GM19328 (cell line): ENCODE measurements around the gene SLC35G2.
"Not testable (repeated sequence)": the region's sequence is repeated elsewhere in the genome, so short reads cannot be mapped to it uniquely, and the experiment has no call there.

Experiments
- ATAC-seq: cut with Tn5 transposase; IDR thresholded peaks from one replicate; pipeline ENCODE4 v1.9.1; 2021; ENCODE audit warnings: mild to moderate bottlenecking, moderate library complexity; ENCODE audit not compliant: unreplicated experiment

Gene SLC35G2

DNA sequence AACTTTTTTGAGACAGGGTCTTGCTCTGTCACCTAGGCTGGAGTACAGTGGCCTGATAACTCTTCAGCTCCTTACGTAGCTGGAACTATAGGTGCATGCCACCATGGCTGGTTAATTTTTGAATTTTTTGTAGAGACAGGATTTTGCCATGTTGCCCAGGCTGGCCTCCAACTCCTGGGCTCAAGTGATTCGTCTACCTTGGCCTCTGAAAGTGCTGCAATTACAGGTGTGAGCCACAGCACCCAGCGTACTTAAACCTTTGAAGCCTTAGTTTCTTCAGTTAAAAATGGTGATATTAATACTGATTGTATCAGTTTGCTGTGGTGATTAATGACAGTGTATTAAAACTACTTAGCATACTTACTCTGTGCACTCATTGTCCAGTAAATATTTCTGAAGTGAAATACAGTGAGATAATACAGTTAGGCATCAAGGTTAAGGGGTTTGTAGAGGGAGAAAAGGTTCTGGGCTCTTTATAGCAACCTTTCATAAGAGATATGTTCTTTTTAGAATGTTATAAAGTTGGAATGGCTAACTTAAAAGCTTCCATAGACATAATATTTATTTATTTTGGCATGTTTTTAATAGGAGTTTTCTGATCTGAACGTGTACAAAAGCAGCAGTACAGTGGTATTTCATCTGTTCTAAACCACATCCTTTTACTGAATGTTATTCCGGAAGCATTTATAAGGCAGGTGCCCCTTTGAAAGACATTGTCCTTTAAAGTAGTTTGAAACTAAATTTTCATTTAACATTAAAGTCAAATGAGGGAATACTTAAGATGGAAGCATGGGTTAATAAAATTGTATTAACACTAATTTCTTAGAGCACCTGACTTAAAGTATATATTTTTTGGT, 66.7 kb downstream of the SLC35G2 start:
- ATAC-seq = no peak

DNA sequence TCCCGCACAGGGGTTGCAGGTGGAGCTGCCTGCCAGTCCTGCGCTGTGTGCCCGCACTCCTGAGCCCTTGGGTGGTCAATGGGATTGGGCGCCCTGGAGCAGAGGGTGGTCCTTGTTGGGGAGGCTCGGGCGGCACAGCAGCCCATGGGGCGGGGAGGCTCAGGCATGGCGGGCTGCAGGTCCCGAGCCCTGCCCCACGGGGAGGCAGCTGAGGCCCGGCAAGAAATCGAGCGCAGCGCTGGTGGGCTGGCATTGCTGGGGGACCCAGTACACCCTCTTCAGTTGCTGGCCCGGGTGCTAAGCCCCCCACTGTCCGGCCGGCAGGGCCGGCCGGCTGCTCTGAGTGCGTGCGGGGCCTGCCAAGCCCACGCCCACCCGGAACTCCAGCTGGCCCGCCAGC, 71.0 kb downstream of the SLC35G2 start:
- no peak for ATAC-seq

DNA sequence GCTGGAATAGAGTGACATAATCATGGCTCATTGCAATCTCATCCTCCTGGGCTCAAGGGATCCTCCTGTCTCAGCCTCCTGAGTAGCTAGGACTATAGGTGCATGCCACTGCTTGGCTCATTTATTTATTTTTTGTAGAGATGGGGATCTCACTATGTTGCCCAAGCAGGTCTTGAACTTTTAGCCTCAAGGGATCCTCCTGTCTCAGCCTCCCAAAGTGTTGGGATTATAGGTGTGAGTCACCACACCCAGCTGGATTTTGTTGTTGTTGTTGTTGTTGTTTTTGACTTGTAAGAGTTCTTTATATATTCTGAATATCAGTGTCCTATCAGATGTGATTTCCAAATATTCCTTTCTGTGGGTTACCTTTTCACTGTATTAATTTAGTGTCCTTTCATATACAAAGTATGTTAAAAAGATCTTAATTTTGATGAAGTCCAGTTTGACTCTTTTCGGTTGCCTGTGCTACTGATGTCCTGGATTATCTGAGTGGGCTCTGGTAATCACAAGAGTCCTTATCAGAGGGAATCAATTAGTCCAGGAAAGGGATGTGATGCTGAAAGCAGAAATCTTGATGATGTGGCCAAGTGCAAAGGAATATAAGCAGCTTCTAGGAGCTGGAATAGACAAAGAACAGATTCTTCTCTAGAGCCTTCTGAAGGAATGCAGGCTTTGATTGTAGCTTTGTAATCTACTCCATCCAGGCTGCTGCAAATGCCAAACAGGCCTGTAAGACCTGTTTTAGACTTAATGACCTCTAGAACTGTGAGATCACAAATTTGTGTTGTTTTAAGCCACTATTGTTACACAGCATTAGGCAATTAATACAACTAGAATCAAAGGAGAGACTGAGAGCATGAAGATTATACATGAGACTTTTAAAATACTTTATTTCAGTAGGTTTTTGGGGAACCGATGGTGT, 73.3 kb downstream of the SLC35G2 start:
- no peak for ATAC-seq

DNA sequence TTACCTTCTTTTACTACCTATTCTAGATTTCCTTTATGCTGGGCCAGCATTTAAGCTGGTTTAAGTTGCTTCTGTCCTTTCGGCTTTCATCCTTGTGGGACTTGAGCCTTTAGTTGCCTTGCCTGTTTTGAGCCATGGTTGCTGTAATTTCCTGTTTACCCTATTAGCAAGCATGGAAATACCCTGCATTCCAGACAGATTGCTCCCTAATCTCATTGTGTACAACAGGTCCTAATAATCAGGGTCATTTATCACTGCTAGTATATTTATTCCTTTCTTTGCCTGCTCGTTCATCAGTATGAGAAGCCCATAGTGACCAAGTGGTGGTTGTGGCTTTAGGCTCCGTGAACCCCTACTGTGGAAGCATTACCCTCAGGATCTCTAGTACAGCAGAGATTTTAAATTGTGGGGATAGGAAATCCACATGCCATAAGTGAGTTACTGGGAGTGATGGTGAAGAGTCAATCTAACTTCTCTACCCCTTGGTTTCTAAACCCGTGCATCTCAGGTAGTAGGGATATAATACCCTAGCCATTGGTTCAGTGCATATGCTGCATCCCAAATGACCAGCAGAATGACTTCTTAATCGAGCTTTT, 75.0 kb downstream of the SLC35G2 start:
- ATAC-seq = no peak

DNA sequence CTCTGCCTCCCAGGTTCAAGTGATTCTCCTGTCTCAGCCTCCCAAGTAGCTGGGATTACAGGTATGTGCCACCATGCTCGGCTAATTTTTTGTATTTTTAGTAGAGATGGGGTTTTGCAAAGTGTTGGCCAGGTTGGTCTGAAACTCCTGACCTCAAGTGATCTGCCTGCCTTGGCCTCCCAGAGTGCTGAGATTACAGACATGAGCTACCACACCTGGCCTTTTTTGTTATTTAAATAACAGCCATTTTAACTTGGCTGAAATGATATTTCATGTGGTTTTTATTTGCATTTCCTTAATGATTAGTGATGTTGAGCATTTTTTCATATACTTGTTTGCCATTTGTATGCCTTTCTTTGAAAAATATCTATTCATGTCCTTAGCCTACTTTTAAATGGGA, 78.2 kb downstream of the SLC35G2 start:
- ATAC-seq = not testable (repeated sequence)

DNA sequence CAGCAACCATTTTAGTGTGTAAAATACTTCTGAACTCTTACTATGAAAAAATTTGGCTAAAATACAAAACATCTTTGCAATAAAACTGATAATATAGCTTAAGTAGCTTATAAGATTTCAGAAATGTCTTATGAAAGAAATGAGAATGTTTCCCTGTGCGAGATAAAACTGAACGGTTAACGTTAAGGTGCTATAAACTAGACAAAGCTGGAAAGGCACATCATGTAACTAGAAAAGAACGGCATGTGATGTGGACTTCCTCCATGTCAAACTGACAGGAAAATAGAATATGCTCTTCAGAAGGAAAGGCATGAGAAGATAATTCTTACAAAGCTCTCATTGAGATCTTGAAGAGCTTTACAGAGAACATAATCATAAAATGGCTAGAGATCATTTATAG, 79.6 kb downstream of the SLC35G2 start:
- ATAC-seq = no peak

GRCh38 chr3:136898954-136899353, 80.0 kb downstream of the SLC35G2 start:
- no peak for ATAC-seq

- ATAC-seq = no peak
Observed at GRCh38 chr3:136899622-136900158, 80.8 kb downstream of the SLC35G2 start.

GRCh38 chr3:136900694-136901093, 81.8 kb downstream of the SLC35G2 start:
- ATAC-seq = not testable (repeated sequence)

DNA sequence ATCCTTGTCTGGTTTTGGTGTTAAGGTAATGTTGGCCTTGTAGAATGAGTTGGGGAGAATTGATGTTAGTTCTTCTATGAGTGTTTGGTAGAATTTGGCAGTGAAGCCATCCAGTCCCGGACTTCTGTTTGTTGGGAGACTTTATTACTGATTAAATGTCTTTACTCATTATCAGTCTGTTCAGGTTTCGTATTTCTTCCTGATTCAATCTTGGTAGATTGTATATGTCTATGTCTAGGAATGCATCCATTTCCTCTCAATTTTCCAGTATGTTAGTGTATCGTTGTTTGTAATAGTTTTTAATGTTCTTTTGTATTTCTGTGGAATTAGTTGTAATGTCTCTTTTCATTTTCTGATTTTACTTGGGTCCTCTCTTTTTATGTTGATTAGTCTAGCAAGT, 82.5 kb downstream of the SLC35G2 start:
- no peak for ATAC-seq

- ATAC-seq = not testable (repeated sequence)
Observed at GRCh38 chr3:136902530-136902929, 83.6 kb downstream of the SLC35G2 start.

DNA sequence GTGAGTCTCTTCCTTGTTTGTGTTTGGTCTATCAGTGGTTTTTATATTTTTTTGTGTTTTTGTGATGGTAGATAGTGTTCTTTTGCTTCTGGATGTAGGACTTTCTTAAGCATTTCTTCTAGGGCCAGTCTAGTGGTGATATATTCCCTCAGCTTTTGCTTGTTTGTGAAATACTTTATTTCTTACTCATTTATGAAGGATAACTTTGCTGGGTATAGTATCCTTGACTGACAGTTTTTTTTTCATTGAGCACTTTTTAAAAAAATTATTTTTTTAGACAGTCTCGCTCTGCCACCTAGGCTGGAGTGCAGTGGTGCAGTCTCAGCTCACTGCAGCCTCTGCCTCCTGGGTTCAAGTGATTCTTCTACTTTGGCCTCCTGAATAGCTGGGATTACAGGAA, 85.0 kb downstream of the SLC35G2 start:
- no peak for ATAC-seq

DNA sequence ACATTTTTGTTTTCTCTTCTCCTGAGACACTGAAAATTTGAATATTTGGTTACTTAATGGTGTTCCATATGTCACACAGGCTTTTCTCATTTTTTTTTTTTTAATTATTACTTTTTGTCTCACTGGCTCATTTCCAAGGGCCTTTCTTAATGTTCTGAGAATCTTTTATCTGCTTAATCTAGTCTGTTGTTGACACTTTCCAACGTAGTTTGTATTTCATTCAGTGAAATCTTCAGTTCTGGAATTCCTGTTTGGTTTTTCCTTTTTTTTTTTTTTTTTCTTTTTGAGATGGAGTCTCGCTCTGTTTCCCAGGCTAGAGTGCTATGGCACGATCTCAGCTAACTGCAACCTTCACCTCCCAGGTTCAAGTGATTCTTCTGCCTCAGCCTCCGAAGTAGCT, 85.8 kb downstream of the SLC35G2 start:
- ATAC-seq = no peak
